HL-60 (cell line): ENCODE measurements around the gene DNAH8.

ENCODE experiments used
- DNase-seq, 2 experiments: peaks; one replicate each; pipeline ENCODE4 v3.0.0-alpha.2; 2010 to 2020; ENCODE audit warnings: low read depth in 1 of 2, low spot score in 1 of 2
- H3K27ac ChIP-seq: fragments of 250-450 bp; sonication (Bioruptor Pico); replicated peaks from 2 replicates; pipeline ENCODE4 v1.5.1; 2020; ENCODE audit warnings: mild to moderate bottlenecking, moderate library complexity
- H3K27me3 ChIP-seq: fragments of 250-450 bp; sonication (Bioruptor Pico); 2 replicates; pipeline ENCODE4 v1.5.1; 2021; ENCODE audit warnings: mild to moderate bottlenecking, moderate library complexity; ENCODE audit not compliant: insufficient read depth, poor library complexity, severe bottlenecking
- H3K4me3 ChIP-seq: replicated peaks from 2 replicates; pipeline ENCODE4 v1.5.1; 2011; ENCODE audit warnings: mild to moderate bottlenecking, control low read depth, low read length; ENCODE audit not compliant: insufficient read depth
- GABPA ChIP-seq: IDR thresholded peaks from 2 replicates; pipeline ENCODE4 v1.6.1; 2012; ENCODE audit warnings: low read depth
- POLR2AphosphoS5 ChIP-seq: IDR thresholded peaks from 2 replicates; pipeline ENCODE4 v1.6.1; 2012; ENCODE audit warnings: low read depth
- SPI1 ChIP-seq: IDR thresholded peaks from 2 replicates; pipeline ENCODE4 v1.6.1; 2012; ENCODE audit warnings: low read depth, mild to moderate bottlenecking, borderline replicate concordance
- TF ChIP-seq, protein P1 (sequence below): IDR thresholded peaks from 2 replicates; pipeline ENCODE4 v1.6.1; 2012; ENCODE audit warnings: low read depth; ENCODE audit not compliant: insufficient replicate concordance
- TF ChIP-seq, protein P2 (sequence below): IDR thresholded peaks from one replicate; pipeline ENCODE4 v1.5.1; 2011; ENCODE audit warnings: low read length, control low read depth, inconsistent platforms; ENCODE audit not compliant: insufficient read depth

Gene DNAH8

DNA sequence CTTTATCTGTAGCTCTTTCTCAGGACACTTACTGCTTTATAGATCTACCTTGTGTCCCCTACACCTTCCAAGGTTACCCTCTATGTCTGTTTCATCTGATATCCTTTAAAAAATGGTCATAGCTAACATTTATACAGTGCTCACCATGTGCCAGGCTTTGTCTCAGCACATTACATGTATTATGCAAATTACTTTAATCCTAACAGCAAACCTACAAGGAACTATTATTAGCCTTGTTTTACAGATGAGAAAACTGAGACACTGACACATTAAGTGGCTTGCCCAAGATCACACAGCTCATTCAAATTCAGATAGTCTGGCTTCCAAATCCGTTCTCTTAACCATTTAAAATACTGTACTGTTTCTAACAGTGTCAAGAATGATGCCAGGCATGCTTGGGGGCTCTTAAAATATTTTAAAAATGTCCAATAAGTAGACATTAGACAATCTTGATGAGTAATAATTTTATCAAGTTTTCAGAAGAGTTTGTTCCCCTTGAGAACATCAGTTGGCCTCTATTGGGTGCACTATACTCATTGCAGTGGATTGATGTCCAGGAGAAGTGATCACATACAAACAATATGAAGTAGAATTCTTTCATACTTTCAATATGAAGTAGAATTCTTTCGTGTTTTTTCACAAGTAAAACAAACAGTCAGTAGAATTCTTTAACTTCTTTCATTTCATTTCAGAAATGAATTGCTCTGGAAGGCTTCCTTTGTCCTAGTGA, 69.6 kb downstream of the DNAH8 start:
- no peak for DNase-seq
- Histone ChIP-seq H3K4me3 (no peak overlapping the region), H3K27me3 (peaks cover 2% of the 10 kb centered on the region), H3K27ac (no peak overlapping the region)
- TF ChIP-seq GABPA: no peak
- TF ChIP-seq, protein P1, sequence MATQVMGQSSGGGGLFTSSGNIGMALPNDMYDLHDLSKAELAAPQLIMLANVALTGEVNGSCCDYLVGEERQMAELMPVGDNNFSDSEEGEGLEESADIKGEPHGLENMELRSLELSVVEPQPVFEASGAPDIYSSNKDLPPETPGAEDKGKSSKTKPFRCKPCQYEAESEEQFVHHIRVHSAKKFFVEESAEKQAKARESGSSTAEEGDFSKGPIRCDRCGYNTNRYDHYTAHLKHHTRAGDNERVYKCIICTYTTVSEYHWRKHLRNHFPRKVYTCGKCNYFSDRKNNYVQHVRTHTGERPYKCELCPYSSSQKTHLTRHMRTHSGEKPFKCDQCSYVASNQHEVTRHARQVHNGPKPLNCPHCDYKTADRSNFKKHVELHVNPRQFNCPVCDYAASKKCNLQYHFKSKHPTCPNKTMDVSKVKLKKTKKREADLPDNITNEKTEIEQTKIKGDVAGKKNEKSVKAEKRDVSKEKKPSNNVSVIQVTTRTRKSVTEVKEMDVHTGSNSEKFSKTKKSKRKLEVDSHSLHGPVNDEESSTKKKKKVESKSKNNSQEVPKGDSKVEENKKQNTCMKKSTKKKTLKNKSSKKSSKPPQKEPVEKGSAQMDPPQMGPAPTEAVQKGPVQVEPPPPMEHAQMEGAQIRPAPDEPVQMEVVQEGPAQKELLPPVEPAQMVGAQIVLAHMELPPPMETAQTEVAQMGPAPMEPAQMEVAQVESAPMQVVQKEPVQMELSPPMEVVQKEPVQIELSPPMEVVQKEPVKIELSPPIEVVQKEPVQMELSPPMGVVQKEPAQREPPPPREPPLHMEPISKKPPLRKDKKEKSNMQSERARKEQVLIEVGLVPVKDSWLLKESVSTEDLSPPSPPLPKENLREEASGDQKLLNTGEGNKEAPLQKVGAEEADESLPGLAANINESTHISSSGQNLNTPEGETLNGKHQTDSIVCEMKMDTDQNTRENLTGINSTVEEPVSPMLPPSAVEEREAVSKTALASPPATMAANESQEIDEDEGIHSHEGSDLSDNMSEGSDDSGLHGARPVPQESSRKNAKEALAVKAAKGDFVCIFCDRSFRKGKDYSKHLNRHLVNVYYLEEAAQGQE: no peak
- TF ChIP-seq, protein P2, sequence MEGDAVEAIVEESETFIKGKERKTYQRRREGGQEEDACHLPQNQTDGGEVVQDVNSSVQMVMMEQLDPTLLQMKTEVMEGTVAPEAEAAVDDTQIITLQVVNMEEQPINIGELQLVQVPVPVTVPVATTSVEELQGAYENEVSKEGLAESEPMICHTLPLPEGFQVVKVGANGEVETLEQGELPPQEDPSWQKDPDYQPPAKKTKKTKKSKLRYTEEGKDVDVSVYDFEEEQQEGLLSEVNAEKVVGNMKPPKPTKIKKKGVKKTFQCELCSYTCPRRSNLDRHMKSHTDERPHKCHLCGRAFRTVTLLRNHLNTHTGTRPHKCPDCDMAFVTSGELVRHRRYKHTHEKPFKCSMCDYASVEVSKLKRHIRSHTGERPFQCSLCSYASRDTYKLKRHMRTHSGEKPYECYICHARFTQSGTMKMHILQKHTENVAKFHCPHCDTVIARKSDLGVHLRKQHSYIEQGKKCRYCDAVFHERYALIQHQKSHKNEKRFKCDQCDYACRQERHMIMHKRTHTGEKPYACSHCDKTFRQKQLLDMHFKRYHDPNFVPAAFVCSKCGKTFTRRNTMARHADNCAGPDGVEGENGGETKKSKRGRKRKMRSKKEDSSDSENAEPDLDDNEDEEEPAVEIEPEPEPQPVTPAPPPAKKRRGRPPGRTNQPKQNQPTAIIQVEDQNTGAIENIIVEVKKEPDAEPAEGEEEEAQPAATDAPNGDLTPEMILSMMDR: no peak
- no peak for TF ChIP-seq SPI1
- TF ChIP-seq POLR2AphosphoS5: no peak

DNA sequence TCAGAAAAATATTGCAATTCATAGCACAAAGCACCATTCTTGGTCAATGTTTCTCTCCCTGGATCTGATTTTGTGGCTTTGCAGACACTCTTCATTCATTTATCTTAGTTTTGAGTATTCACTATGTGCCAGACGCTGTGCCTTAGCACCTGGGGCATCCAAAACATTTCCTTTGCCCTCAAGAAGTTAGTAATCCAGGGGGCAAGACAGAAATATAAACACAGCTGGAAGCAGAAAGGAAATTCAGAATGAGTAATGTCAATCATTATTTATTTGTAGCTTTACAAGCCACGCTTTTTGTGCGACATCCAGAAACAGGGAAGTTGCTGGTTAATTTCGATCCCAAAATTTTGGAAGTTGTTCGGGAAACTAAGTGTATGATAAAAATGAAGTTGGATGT, 71.4 kb downstream of the DNAH8 start:
- no peak overlapping the region for H3K4me3 ChIP-seq
- no peak overlapping the region for H3K27ac ChIP-seq
- DNase-seq: no peak
- H3K27me3 ChIP-seq: peaks cover 2% of the 10 kb centered on the region
- TF ChIP-seq, protein P2: no peak
- TF ChIP-seq, protein P1: no peak
- TF ChIP-seq POLR2AphosphoS5 (no peak), SPI1 (no peak), GABPA (no peak)

DNA sequence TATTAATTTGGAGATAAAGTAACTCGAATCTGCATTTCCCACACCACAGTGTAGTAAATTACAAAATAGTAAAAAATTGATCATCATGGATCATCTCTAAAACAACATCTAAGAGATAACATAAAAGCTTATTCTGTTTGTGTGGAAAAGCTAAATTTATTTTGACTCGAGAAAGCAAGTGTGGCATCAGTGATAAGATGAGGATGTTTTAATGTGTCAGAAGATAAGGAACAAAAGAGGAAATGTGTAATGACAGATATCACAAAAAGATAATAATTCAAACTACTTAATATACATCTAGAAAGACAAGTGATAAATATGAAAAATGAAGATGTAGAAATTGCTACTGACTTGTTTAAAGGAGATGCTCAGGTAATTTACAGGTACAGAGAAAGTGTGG, 74.1 kb downstream of the DNAH8 start:
- no peak for TF ChIP-seq SPI1
- TF ChIP-seq POLR2AphosphoS5: no peak
- TF ChIP-seq, protein P2: no peak
- no peak for TF ChIP-seq GABPA
- TF ChIP-seq, protein P1: no peak
- peaks cover 2% of the 10 kb centered on the region for H3K27me3 ChIP-seq
- no peak overlapping the region for H3K4me3 ChIP-seq
- DNase-seq: no peak
- H3K27ac ChIP-seq: no peak overlapping the region
